NCI-H510A treated with DMSO at 0.1 percent for 48 hours (cell line): ENCODE data around the gene ZNF563.
A peak's percentile ranks its signal among the peaks of the same experiment; 100 is the strongest.

Experiments used
- DNase-seq: peaks from one replicate; lab custom pipeline; 2025; lab: John Stamatoyannopoulos, UW

Gene ZNF563

DNA sequence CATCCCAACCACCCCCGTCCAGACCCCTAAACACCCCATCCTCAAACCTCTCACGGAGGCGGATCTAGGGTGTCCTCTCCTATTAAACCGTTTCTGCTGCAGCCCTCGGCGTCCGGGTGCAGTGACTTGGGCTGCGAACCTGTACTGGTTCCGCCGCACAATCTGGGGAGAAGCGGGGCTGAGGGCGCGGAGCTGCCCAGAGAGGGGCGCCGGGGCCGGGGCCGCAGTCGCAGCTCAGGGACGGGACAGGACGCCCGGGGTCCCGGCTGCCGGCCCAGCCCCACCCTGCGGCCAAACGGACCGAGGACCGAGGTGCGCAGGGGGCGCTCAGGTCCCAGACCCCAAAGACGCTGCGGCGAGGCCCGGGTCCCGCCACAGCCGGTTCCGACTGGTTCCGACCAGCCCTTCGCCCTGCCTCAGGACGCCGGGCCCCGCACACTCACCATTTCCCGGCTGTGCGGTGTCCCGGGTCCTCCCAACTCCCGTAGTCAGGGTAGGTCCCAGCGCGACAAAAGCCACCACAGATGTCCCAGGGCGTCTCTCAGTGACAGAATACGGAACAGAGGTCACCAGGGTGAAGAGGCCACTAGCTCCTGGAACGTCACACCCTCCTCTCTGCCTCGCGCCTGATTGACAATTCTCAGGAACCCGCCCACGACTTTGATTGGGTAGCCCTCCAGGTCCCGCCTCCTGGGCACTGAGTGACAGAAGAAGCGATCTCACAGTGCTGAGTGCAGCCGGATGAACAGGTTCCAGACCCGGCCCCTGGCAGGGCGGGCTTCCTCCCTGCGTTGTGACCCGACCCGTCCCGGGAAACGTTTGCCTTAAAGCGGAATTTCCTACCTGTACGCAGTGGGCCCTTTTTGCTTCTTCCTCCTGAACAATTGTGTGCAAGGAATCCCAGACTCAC lies 38.9 kb downstream of the ZNF563 start, which contains the start of gene ZNF44:
TSS of gene ZNF44 (minus strand) at position 635 of the 910 bp plus-strand sequence. CDS start at position 446, 189 bp downstream.
- peak; percentile 97 for DNase-seq

DNA sequence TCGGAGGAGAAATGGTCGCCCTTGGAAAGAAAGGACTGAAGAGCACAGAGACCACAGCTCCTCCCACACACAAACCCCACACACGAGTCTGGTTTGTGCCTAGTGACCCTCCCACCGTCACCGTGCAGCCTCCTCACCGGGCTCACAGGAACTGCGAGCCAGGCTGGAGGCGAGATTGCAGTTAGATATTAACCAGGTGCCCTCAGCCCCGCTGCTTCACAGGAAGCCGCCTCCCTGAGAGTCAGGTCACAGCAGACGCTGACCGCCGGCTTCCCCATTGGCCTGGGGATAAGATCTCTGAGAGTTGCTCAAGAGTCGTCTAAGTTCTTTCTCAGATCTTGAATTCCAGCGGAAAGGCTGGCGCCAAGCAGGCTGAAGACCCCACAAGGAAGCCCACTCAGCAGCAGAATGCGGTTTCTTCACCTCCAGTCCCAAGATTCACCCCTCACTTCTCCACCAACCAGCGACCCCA lies 39.6 kb downstream of the ZNF563 start:
- DNase-seq, result peak; percentile 12

DNA sequence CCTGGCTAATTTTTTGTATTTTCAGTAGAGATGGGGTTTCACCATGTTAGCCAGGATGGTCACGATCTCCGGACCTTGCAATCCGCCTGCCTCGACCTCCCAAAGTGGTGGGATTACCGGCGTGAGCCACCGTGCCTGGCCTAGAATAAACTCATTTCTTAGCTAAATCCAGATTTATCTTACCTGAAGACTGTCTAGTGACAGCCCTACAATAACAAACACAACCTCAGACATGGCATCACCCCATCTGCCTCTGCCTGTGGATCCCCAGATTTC lies 43.7 kb downstream of the ZNF563 start:
- no peak for DNase-seq

DNA sequence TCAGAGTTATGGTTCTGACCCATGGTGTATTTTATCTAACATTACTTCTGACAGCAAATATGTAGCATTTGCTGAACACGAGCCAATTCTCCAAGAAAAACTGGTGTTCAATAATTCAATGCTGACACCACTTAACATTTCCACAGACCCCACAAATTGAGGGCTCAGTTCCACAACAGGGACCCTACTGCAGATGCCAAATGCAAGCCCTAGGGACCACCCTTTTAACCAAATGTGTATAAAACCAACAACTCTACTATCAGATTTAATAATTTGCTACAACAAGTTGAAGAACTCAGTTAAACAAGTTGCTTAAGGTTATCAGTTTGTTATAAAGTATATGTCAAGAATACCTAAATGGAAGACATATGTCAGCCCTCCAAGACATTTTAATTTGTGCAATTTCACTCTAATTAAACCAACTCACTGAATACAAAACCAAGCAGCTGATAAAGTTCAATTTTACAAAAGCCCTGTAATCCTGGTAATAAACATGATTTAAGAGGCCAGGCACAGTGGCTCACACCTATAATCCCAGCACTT lies 45.4 kb downstream of the ZNF563 start:
- DNase-seq, result no peak

- DNase-seq, result no peak
Observed at GRCh38 chr19:12284631-12285030, 48.8 kb downstream of the ZNF563 start.

- no peak for DNase-seq
Observed at GRCh38 chr19:12284226-12284625, 49.2 kb downstream of the ZNF563 start.

DNA sequence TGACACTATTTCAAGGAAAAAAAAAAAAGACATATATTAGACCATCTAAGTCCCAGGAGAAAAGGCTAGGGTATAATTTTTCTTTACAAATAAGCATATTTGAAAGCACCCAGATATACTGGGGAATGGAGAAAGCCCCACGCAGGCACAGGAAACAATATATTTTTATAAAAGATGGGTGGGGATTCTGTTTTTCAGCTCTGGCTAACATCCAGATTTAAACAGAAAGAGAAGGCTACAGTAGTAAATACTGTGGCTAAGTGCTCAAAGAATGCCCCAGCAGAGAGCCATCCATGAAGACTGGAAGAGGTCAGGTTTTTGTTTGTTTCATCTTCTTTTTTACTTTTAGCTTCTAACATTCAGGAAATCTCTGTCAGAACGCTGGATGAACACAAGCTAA lies 54.7 kb downstream of the ZNF563 start:
- DNase-seq, result no peak

- no peak for DNase-seq
Observed at GRCh38 chr19:12272980-12273901, 60.2 kb downstream of the ZNF563 start.

GRCh38 chr19:12272386-12272785 lies 61.0 kb downstream of the ZNF563 start:
- no peak for DNase-seq

- no peak for DNase-seq
Observed at GRCh38 chr19:12270854-12271253, 62.6 kb downstream of the ZNF563 start.
